PC-3 (cell line): ENCODE data around the gene UBA6. TPM values are rescaled to one million over a fixed set of nuclear protein-coding genes. Genes with fewer than 3 reads are reported as not detected.

Experiments
- ATAC-seq: fragments of 200-7000 bp; cut with Tn5 transposase; 2 replicates; pipeline ENCODE4 v1.9.1; 2020; ENCODE audit warnings: mild to moderate bottlenecking, moderate library complexity
- BruUV-seq: library from RNA; stranded (reverse); fragments of 400-500 nt; replicated peaks from 2 replicates; lab custom pipeline; 2021; lab: Mats Ljungman, UMichigan
- CTCF ChIA-PET: fragments of 300-600 bp; sonication (Branson Sonifier 250); formaldehyde crosslinking; loops from one replicate; lab custom pipeline; 2022; ENCODE audit warnings: antibody characterized with exemption; lab: Charles Lee
- POLR2A ChIA-PET: fragments of 300-600 bp; sonication (Branson Sonifier 250); formaldehyde crosslinking; loops from one replicate; lab custom pipeline; 2022; ENCODE audit warnings: antibody characterized with exemption; ENCODE audit not compliant: unreplicated experiment; lab: Charles Lee
- DNase-seq: peaks from one replicate; pipeline ENCODE4 v3.0.0-alpha.2; 2015
- H2AFZ ChIP-seq: fragments of 300-600 bp; sonication (generic); 2 replicates; pipeline ENCODE4 v1.6.0; 2016; ENCODE audit warnings: antibody characterized with exemption, low read length
- H3F3A ChIP-seq: fragments of 300-600 bp; sonication (generic); one replicate; pipeline ENCODE4 v1.6.0; 2017; ENCODE audit warnings: antibody characterized with exemption, low read length, control low read depth, mild to moderate bottlenecking; ENCODE audit not compliant: unreplicated experiment
- H3K27ac ChIP-seq: fragments of 300-600 bp; sonication (generic); 2 replicates; pipeline ENCODE4 v1.5.1; 2016; ENCODE audit warnings: mild to moderate bottlenecking, low read length
- H3K27me3 ChIP-seq: fragments of 300-600 bp; sonication (generic); 2 replicates; pipeline ENCODE4 v1.6.1; 2016; ENCODE audit warnings: low read length, mixed read lengths
- H3K36me3 ChIP-seq: fragments of 300-600 bp; sonication (generic); 2 replicates; pipeline ENCODE4 v1.6.1; 2016; ENCODE audit warnings: low read depth, mixed run types, low read length, mixed read lengths
- H3K4me1 ChIP-seq: fragments of 300-600 bp; sonication (generic); 2 replicates; pipeline ENCODE4 v1.5.1; 2016; ENCODE audit warnings: low read length; ENCODE audit not compliant: insufficient read depth
- H3K4me2 ChIP-seq: fragments of 300-600 bp; sonication (generic); 2 replicates; pipeline ENCODE4 v1.6.0; 2016; ENCODE audit warnings: low read length
- H3K4me3 ChIP-seq: fragments of 300-600 bp; sonication (generic); 2 replicates; pipeline ENCODE4 v1.5.1; 2016; ENCODE audit warnings: mild to moderate bottlenecking, low read length, mixed read lengths
- H3K79me2 ChIP-seq: fragments of 300-600 bp; sonication (generic); 2 replicates; pipeline ENCODE4 v1.6.1; 2017; ENCODE audit warnings: low read length, mixed read lengths
- H3K9ac ChIP-seq: fragments of 300-600 bp; sonication (generic); 2 replicates; pipeline ENCODE4 v1.6.0; 2016; ENCODE audit warnings: mild to moderate bottlenecking, low read length
- H3K9me2 ChIP-seq: fragments of 300-600 bp; sonication (generic); replicated peaks from 2 replicates; pipeline ENCODE4 v1.6.1; 2016; ENCODE audit warnings: mixed run types, low read length, mixed read lengths
- H3K9me3 ChIP-seq: fragments of 300-600 bp; sonication (generic); 2 replicates; pipeline ENCODE4 v1.6.1; 2016; ENCODE audit warnings: low read length, mixed read lengths
- H4K20me1 ChIP-seq: fragments of 300-600 bp; sonication (generic); 2 replicates; pipeline ENCODE4 v1.6.1; 2016; ENCODE audit warnings: low read length, mixed read lengths
- CTCF ChIP-seq: fragments of 300-600 bp; sonication (generic); conservative IDR thresholded peaks from 2 replicates; pipeline ENCODE4 v1.5.1; 2017; ENCODE audit warnings: antibody characterized with exemption, low read depth, mild to moderate bottlenecking, low read length
- EZH2 ChIP-seq: fragments of 300-600 bp; sonication (generic); IDR thresholded peaks from one replicate; pipeline ENCODE4 v1.6.1; 2017; ENCODE audit warnings: antibody characterized with exemption, mild to moderate bottlenecking, low read length; ENCODE audit not compliant: unreplicated experiment
- EZH2phosphoT487 ChIP-seq: fragments of 300-600 bp; sonication (generic); IDR thresholded peaks from 2 replicates; pipeline ENCODE4 v1.6.1; 2018; ENCODE audit warnings: mild to moderate bottlenecking, antibody characterized with exemption, low read length, borderline replicate concordance
- intact Hi-C: fragments of 100-400 bp; cut with micrococcal nuclease; formaldehyde crosslinking; loops from 2 replicates; pipeline ENCODE4 v1.9.0; 2023
- total RNA-seq: library from RNA; depleted of rRNA; stranded (reverse); fragments of >200 nt; gene quantifications from 2 replicates; pipeline ENCODE4 v1.2.3, GENCODE V29; 2014

The UBA6 gene
- total RNA-seq, 1 experiment from 2014 or later, result 94.6 TPM

DNA sequence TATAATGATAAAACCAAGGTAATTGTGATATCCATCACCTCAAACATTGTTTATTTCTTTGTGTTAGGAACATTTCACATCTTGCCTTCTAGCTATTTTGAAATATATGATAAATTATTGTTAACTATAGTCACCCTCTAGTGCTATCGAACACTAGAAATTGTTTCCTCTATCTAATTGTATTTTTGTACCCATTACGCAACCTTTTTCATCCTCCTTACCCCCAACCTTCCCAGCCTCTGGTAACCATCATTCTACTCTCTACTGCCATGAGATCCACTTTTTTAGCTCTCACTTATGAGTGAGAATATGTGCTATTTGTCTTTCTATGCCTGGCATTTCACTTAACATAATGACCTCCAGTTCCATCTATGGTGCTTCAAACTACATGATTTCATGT lies 3.9 kb upstream of the UBA6 start:
- H2AFZ ChIP-seq, result no peak overlapping the region
- no peaks in the 10 kb centered on the region for H4K20me1 ChIP-seq
- intact Hi-C loops, result loop anchor here (5.0 kb wide), 1 partner anchor 167 kb away; no protein-coding TSS in a partner anchor
- H3K9ac ChIP-seq, result no peak overlapping the region
- no peaks in the 10 kb centered on the region for H3K27me3 ChIP-seq
- DNase-seq (no peak), ATAC-seq (no peak)
- peaks cover 8% of the 10 kb centered on the region; the same call in 1 of the 2 replicates for H3K9me3 ChIP-seq
- H3K9me2 ChIP-seq, result no peaks in the 10 kb centered on the region
- H3K4me2 ChIP-seq, result no peak overlapping the region
- no peaks in the 10 kb centered on the region for H3F3A ChIP-seq
- peaks cover 73% of the 10 kb centered on the region for H3K79me2 ChIP-seq
- no TSS peak for BruUV-seq
- H3K4me3 ChIP-seq, result no peak overlapping the region
- ChIA-PET CTCF (interaction anchor here (0.5 kb wide), 1 partner anchor 9 kb away, joined by 3 read pairs; no protein-coding TSS in a partner anchor), POLR2A (no interaction called here)
- no peak for TF ChIP-seq CTCF
- no peak for TF ChIP-seq EZH2phosphoT487
- no peak for TF ChIP-seq EZH2
- H3K36me3 ChIP-seq, result peaks cover 15% of the 10 kb centered on the region; the same call in 1 of the 2 replicates
- peaks cover 10% of the 10 kb centered on the region for H3K4me1 ChIP-seq
- no peak overlapping the region for H3K27ac ChIP-seq

DNA sequence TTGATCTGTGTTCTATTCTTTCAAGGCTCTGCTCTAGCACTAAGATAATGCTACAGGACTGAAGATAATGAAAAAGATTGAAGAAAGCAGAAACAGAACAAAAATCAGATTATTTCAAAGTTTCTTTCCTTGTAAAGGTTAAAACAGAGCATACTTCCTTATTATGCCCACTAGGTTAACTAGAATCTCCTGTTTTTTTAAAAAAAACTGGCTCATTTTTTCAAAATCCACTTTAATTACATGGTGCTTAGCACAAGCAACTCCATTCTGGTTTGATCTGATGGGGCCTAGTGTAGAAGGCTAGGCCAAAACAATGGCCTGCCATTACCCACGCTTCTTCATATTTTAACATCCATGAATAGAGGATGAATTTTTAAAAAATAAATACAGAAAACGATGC lies 1.2 kb upstream of the UBA6 start:
- Histone ChIP-seq H3K4me1 (peaks cover 29% of the 10 kb centered on the region), H3K27ac (no peak overlapping the region), H3K4me3 (peak overlapping the region; percentile 86), H3F3A (no peaks in the 10 kb centered on the region), H3K9ac (peak overlapping the region; percentile 93), H3K9me2 (no peaks in the 10 kb centered on the region), H3K9me3 (peaks cover 8% of the 10 kb centered on the region; the same call in 1 of the 2 replicates), H3K36me3 (peaks cover 12% of the 10 kb centered on the region; the same call in 1 of the 2 replicates), H3K27me3 (no peaks in the 10 kb centered on the region), H2AFZ (peak overlapping the region; percentile 76), H3K4me2 (peak overlapping the region; percentile 92), H3K79me2 (peaks cover 82% of the 10 kb centered on the region), H4K20me1 (no peaks in the 10 kb centered on the region)
- POLR2A ChIA-PET, result interaction anchor here (0.7 kb wide), 1 partner anchor 82 kb away, joined by 20 read pairs; no protein-coding TSS in a partner anchor
- BruUV-seq, result no TSS peak
- ATAC-seq (no peak), DNase-seq (no peak)
- intact Hi-C loops, result loop anchor here (5.0 kb wide), 1 partner anchor 170 kb away; no protein-coding TSS in a partner anchor
- TF ChIP-seq EZH2 (no peak), CTCF (no peak), EZH2phosphoT487 (no peak)
- CTCF ChIA-PET, result interaction anchor here (1.2 kb wide), 1 partner anchor 12 kb away, joined by 4 read pairs; no protein-coding TSS in a partner anchor

DNA sequence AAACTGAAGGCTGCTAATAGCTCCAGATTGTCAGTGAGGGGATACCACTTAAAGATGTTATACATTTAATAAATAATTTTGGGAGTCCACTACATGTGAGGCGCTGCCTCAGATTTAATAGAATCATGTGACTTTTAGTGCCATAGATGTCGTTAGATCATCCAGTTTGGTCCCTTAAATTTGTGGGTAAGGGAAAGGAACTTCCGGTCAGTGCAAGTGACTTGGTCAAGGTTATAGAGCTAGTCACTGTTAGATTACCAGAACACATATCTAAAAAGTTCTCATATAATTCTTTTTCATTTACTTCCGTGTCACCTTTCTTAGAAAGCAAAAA lies 529 bp upstream of the UBA6 start:
- Histone ChIP-seq H3K9me3 (peaks cover 3% of the 10 kb centered on the region; the same call in 1 of the 2 replicates), H2AFZ (peak overlapping the region; percentile 76), H3K27ac (peak overlapping the region; percentile 53), H3K4me3 (peak overlapping the region; percentile 86), H3K9me2 (no peaks in the 10 kb centered on the region), H3F3A (no peaks in the 10 kb centered on the region), H3K79me2 (peaks cover 87% of the 10 kb centered on the region), H4K20me1 (no peaks in the 10 kb centered on the region), H3K36me3 (peaks cover 6% of the 10 kb centered on the region; the same call in 1 of the 2 replicates), H3K27me3 (no peaks in the 10 kb centered on the region), H3K4me2 (peak overlapping the region; percentile 92), H3K9ac (peak overlapping the region; percentile 93), H3K4me1 (peaks cover 29% of the 10 kb centered on the region)
- DNase-seq, result peak; percentile 23
- intact Hi-C loops, result loop anchor here (1.0 to 5.0 kb wide), 2 partner anchors 171 to 185 kb away; no protein-coding TSS in a partner anchor
- ChIA-PET POLR2A (interaction anchor here (0.6 to 0.7 kb wide), 2 partner anchors 47 to 201 kb away, joined by 3 to 8 read pairs; no protein-coding TSS in a partner anchor), CTCF (interaction anchor here (1.2 kb wide), 1 partner anchor 12 kb away, joined by 4 read pairs; no protein-coding TSS in a partner anchor)
- BruUV-seq, result TSS peak; percentile 79
- no peak for TF ChIP-seq EZH2phosphoT487
- no peak for TF ChIP-seq CTCF
- TF ChIP-seq EZH2, result no peak
- 0 out of 2 replicates have a peak, but pooled peaks have one; percentile 4 for ATAC-seq
